ENCODE results near the gene PLXND1. TPM values are rescaled to one million over a fixed set of nuclear protein-coding genes. Genes with fewer than 3 reads are reported as not detected.
A peak's percentile ranks its signal among the peaks of the same experiment; 100 is the strongest.

PLXND1 gene
- total RNA-seq, 1 donor from 2014 or later: 1,753 TPM

DNA sequence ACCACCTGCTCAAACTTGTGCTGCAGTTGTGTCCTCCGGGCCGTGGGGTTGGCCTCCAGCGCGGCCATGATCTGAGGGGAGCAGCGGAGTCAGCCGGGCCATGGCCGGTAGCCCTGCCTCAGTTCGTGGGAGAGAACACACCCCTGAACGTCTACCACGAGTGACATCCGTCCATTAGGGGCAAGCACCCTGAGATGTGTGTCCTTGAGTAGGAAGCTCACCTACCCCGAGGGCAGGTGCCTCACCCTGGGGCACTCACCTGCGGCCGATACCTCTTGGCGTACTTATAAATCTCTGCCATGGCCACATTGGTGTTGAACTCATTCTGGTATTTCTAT lies 50.1 kb downstream of the PLXND1 start:
- Mint-ChIP-seq H3K27ac (ENCODE audit: unreplicated experiment) (no peak overlapping the region), H3K4me1 (ENCODE audit: unreplicated experiment) (peaks cover 36% of the 10 kb centered on the region), H3K9me3 (ENCODE audit: unreplicated experiment) (no peaks in the 10 kb centered on the region), H3K4me3 (ENCODE audit: unreplicated experiment) (no peak overlapping the region), H3K36me3 (ENCODE audit: low read depth, unreplicated experiment) (peaks cover 53% of the 10 kb centered on the region), H3K27me3 (ENCODE audit: unreplicated experiment) (peaks cover 53% of the 10 kb centered on the region)
- no peak for DNase-seq (ENCODE audit: low spot score)
- TF ChIP-seq, protein P1, sequence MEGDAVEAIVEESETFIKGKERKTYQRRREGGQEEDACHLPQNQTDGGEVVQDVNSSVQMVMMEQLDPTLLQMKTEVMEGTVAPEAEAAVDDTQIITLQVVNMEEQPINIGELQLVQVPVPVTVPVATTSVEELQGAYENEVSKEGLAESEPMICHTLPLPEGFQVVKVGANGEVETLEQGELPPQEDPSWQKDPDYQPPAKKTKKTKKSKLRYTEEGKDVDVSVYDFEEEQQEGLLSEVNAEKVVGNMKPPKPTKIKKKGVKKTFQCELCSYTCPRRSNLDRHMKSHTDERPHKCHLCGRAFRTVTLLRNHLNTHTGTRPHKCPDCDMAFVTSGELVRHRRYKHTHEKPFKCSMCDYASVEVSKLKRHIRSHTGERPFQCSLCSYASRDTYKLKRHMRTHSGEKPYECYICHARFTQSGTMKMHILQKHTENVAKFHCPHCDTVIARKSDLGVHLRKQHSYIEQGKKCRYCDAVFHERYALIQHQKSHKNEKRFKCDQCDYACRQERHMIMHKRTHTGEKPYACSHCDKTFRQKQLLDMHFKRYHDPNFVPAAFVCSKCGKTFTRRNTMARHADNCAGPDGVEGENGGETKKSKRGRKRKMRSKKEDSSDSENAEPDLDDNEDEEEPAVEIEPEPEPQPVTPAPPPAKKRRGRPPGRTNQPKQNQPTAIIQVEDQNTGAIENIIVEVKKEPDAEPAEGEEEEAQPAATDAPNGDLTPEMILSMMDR (IDR thresholded peaks at IDR 0.05; ENCODE audit: unreplicated experiment): no peak

DNA sequence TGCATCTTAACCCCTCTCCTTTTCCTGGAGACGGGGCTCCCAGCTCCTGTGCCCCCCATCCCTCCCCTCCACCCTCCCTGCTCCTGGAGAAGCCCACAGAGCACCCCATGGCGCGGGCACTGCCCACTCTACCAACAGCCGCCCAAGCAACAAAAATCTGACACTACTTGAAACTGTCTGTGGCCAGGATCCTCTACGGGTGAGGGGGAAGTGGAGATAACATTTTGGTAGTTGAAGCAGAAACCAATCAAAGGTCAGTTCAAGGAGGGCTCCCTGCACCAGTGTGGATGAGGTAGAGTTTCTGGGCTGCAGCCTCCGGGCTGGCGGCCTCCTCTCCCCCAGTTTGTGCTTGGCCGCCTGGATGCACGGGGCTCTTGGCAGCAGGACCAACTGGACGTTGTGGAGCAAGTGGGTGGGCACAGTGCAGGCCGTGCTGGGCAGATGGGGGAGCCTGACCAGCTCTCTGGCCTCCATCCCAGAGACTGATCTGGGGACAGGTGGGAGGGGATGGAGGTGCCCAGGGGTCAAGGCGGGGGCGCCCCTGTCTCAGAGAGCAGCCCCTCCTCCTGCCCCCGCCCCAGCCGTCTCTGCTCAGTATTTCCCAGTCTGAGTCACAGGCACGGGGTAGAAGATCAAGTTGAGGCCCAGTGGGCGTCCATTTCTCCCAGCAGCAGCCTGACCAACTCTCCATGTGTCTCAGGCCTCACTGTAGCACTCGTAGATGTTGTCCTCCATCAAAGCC lies 50.7 kb downstream of the PLXND1 start:
- H3K27me3 Mint-ChIP-seq (ENCODE audit: unreplicated experiment): peaks cover 53% of the 10 kb centered on the region
- TF ChIP-seq, protein P1 (IDR thresholded peaks at IDR 0.05; ENCODE audit: unreplicated experiment): no peak
- H3K9me3 Mint-ChIP-seq (ENCODE audit: unreplicated experiment): no peaks in the 10 kb centered on the region
- H3K36me3 Mint-ChIP-seq (ENCODE audit: low read depth, unreplicated experiment): peaks cover 52% of the 10 kb centered on the region
- H3K27ac Mint-ChIP-seq (ENCODE audit: unreplicated experiment): peak overlapping the region; percentile 85
- DNase-seq (ENCODE audit: low spot score): no peak
- peak overlapping the region; percentile 56 for H3K4me3 Mint-ChIP-seq (ENCODE audit: unreplicated experiment)
- peaks cover 36% of the 10 kb centered on the region for H3K4me1 Mint-ChIP-seq (ENCODE audit: unreplicated experiment)

DNA sequence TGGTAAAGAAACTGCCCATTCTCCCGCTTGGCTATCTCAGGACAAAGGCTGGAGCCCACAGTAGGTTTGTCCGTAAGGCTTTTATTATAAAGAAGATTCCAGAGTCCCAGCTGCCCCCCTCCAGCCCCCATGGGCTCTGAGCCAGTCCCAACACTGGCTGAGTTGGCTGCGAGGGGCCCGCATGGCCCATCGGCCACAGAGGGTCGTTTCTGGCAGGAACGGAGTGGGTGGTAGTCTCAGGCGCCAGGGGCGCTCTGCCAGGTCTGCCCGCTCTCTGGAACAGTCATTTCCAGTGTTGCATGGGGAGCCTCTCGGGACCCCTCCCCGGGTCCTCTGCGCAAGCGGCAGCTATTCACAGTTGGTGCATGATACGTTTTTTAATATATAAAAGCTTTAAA lies 51.3 kb downstream of the PLXND1 start:
- Mint-ChIP-seq H3K27me3 (ENCODE audit: unreplicated experiment) (peaks cover 55% of the 10 kb centered on the region), H3K9me3 (ENCODE audit: unreplicated experiment) (no peaks in the 10 kb centered on the region), H3K4me1 (ENCODE audit: unreplicated experiment) (peaks cover 37% of the 10 kb centered on the region), H3K4me3 (ENCODE audit: unreplicated experiment) (no peak overlapping the region), H3K36me3 (ENCODE audit: low read depth, unreplicated experiment) (peaks cover 48% of the 10 kb centered on the region), H3K27ac (ENCODE audit: unreplicated experiment) (no peak overlapping the region)
- TF ChIP-seq, protein P1 (IDR thresholded peaks at IDR 0.05; ENCODE audit: unreplicated experiment): no peak
- no peak for DNase-seq (ENCODE audit: low spot score)

DNA sequence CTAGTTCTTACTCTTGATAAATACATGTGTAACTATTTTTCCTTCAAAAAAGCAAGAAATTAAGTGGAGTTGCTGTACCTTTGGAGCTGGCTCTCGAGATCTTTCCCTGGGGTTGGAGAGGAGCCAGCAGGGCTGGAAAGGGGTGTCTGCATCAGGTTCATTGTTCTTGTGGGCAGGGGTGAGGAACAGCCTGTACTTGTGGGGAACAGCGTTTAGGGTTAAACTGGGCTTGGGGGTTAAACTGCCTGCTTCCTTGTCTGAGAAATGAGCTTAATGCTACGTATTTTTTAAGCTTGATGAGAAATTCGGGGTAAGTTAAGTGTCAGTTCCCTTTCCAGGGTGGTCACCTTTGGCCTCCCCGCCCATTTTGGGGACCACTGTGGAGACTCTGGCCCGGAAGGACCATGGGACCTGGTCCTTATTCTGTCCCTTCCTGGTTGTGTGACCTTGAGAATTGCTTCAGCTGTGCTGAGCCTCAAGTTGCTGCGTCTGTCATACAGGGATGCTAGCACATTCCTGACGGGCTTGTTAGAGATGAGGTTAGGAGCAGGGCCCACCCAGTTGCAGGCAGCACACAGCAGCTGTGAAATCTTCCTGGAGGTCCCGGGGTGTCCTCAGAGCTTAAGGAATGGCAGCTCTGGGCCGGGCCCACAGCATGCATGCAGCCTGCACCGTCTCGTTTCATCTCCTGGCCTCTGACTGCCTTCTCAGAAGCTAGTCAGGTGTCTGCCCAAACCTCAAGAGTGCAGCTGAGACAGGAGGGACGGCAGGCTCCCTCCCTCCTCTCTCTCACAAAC lies 51.9 kb downstream of the PLXND1 start:
- no peaks in the 10 kb centered on the region for H3K9me3 Mint-ChIP-seq (ENCODE audit: unreplicated experiment)
- TF ChIP-seq, protein P1 (IDR thresholded peaks at IDR 0.05; ENCODE audit: unreplicated experiment): no peak
- peak overlapping the region; percentile 88 for H3K27ac Mint-ChIP-seq (ENCODE audit: unreplicated experiment)
- H3K27me3 Mint-ChIP-seq (ENCODE audit: unreplicated experiment): peaks cover 56% of the 10 kb centered on the region
- peaks cover 48% of the 10 kb centered on the region for H3K36me3 Mint-ChIP-seq (ENCODE audit: low read depth, unreplicated experiment)
- peak overlapping the region; percentile 60 for H3K4me3 Mint-ChIP-seq (ENCODE audit: unreplicated experiment)
- no peak for DNase-seq (ENCODE audit: low spot score)
- peaks cover 42% of the 10 kb centered on the region for H3K4me1 Mint-ChIP-seq (ENCODE audit: unreplicated experiment)

DNA sequence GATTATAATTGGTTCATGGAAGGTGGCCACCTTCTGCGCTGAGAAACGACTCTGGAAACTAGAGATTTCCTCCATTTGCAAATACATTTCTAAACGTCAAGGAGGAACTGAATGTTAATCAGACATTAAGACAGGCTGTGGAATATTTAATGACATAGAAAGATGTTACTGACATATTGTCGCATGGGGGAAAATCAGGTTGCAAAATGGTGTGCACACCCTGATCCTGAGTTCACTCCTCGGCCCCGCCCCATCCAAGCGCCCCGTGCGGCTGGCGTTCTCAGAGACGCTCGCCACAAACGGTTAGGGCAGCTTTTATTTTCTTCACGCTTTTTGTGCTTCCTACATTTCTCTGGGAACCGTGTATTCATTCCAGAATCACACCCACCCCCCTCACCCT lies 52.8 kb downstream of the PLXND1 start:
- Mint-ChIP-seq H3K4me3 (ENCODE audit: unreplicated experiment) (peak overlapping the region; percentile 60), H3K4me1 (ENCODE audit: unreplicated experiment) (peaks cover 46% of the 10 kb centered on the region)

More for the DNA sequence above, 52.8 kb downstream of the PLXND1 start:
- H3K27me3 Mint-ChIP-seq (ENCODE audit: unreplicated experiment): peaks cover 62% of the 10 kb centered on the region
- DNase-seq (ENCODE audit: low spot score): no peak
- H3K36me3 Mint-ChIP-seq (ENCODE audit: low read depth, unreplicated experiment): peaks cover 48% of the 10 kb centered on the region
- TF ChIP-seq, protein P1 (IDR thresholded peaks at IDR 0.05; ENCODE audit: unreplicated experiment): no peak
- H3K9me3 Mint-ChIP-seq (ENCODE audit: unreplicated experiment): no peaks in the 10 kb centered on the region
- no peak overlapping the region for H3K27ac Mint-ChIP-seq (ENCODE audit: unreplicated experiment)
